NCI-H2196 treated with DMSO at 0.1 percent for 48 hours (cell line): ENCODE data around the gene SPATA16.

Source experiments
- DNase-seq: peaks from one replicate; lab custom pipeline; 2025; ENCODE audit not compliant: unreplicated experiment; lab: John Stamatoyannopoulos, UW

The SPATA16 gene

DNA sequence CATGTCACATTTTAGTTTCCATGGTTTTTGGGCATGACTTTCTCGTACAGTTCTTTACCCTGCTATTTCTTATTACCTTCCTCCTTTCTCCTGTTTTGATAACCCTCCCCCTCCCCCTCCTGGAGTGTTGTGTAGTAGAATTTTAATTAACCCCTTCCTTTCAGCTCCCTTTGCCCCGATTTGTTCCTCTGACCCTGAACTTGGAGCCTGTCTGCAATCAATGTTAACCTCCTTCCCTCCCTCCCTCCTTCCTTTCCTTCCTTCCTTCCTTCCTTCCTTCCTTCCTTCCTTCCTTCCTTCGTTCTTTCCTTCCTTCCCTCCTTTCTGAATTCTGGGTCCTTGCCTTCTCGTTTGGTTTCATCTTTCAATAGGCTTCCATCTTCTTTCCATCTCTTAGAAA is 300.1 kb downstream of the SPATA16 start:
- no peak for DNase-seq

- no peak for DNase-seq
Measured at GRCh38 chr3:172840463-172840862, 300.6 kb downstream of the SPATA16 start.

DNA sequence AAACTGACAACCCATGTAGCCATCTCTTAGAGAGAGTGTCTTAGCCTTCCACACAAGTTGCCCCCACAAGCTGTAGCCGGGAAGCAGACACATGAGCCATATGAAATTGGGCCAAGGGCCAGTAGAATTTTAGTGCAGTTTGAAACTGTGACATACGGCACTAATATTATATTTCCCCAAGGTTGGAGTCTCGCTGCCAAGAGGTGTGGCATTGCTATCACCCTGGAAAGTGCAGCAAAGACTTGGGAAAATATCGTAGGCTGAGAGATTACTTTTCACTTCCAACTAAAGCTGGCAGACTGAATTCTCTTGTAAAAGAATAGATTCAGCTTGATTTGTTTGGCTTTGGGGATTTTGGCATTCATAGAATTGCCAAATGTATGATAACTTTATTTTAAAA is 301.4 kb downstream of the SPATA16 start:
- DNase-seq = no peak
